MM.1S (cell line): ENCODE data around the gene OR4D6.

Source experiments
- EZH2 ChIP-seq: fragments of 300-600 bp; sonication (generic); optimal IDR thresholded peaks from 2 replicates; pipeline ENCODE3; 2017; ENCODE audit warnings: low read depth, mild to moderate bottlenecking, antibody characterized with exemption, low read length, mixed read lengths
- TF ChIP-seq, protein P1 (sequence below): fragments of 300-600 bp; sonication (generic); IDR thresholded peaks from 2 replicates; pipeline ENCODE4 v1.5.1; 2016; ENCODE audit warnings: antibody characterized with exemption, low read length, mixed read lengths

- TF ChIP-seq EZH2 = no peak
- TF ChIP-seq, protein P1, sequence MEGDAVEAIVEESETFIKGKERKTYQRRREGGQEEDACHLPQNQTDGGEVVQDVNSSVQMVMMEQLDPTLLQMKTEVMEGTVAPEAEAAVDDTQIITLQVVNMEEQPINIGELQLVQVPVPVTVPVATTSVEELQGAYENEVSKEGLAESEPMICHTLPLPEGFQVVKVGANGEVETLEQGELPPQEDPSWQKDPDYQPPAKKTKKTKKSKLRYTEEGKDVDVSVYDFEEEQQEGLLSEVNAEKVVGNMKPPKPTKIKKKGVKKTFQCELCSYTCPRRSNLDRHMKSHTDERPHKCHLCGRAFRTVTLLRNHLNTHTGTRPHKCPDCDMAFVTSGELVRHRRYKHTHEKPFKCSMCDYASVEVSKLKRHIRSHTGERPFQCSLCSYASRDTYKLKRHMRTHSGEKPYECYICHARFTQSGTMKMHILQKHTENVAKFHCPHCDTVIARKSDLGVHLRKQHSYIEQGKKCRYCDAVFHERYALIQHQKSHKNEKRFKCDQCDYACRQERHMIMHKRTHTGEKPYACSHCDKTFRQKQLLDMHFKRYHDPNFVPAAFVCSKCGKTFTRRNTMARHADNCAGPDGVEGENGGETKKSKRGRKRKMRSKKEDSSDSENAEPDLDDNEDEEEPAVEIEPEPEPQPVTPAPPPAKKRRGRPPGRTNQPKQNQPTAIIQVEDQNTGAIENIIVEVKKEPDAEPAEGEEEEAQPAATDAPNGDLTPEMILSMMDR = no peak
Measured at GRCh38 chr11:59416613-59417012, 40.1 kb upstream of the OR4D6 start.
